ENCODE results near the gene VPS26B. TPM values are rescaled to one million over a fixed set of nuclear protein-coding genes. Genes with fewer than 3 reads are reported as not detected.
"Not testable (repeated sequence)": the region's sequence is repeated elsewhere in the genome, so short reads cannot be mapped to it uniquely, and the experiment has no call there.

VPS26B gene
- total RNA-seq, 1 donor from 2014 or later = 50.4 TPM

GRCh38 chr11:134282121-134283045 is 57.9 kb downstream of the VPS26B start:
- no peak for TF ChIP-seq CTCF (IDR thresholded peaks at IDR 0.05)
- DNase-seq (ENCODE audit: low spot score) = no peak
- H3K4me1 Mint-ChIP-seq (ENCODE audit: low read depth) = no peaks in the 10 kb centered on the region
- H3K27ac Mint-ChIP-seq (ENCODE audit: unreplicated experiment) = no peak overlapping the region
- H3K27me3 Mint-ChIP-seq (ENCODE audit: low read depth) = peaks cover 37% of the 10 kb centered on the region
- H3K36me3 Mint-ChIP-seq (ENCODE audit: low read depth) = no peaks in the 10 kb centered on the region
- H3K4me3 Mint-ChIP-seq (ENCODE audit: unreplicated experiment) = no peak overlapping the region
- peaks cover 4% of the 10 kb centered on the region for H3K9me3 Mint-ChIP-seq (ENCODE audit: low read depth)

DNA sequence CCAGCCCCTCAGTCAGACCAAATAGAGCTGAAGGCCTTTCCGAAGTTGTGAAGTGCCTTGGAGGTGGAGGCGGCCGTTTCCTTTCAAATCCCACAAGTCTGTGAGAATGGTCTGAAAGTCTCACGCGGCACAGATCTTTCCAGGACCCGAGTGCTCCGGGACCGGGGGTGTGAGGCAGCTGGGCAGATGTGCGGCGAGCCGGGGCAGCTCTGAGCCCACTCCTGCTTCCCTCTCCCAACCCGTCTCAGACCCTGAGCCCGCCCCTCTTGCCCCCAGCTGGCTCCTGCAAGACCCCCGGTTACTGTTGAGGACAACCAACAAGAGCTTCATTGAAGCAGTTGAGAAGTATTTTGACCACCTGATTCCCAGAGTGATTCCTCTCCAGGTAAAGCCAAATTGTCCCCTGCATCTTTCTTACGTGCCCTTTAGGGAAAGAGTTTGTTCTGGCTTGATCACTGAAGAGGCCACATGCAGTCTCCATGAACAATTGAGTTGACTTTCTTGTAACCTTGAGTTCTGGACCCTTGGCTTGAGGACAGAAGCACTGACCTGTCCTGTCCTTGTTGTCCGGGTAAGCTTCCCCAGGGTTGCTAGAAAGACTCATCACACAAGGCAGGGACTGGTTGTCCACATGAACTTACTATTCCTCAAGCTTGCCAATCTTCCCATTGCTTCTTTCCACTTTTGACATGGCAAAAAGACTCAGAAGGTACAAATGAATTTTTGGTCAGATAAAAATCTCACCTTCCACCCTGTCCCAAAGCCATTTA is 59.2 kb downstream of the VPS26B start:
- H3K4me3 Mint-ChIP-seq (ENCODE audit: unreplicated experiment) = no peak overlapping the region

DNA sequence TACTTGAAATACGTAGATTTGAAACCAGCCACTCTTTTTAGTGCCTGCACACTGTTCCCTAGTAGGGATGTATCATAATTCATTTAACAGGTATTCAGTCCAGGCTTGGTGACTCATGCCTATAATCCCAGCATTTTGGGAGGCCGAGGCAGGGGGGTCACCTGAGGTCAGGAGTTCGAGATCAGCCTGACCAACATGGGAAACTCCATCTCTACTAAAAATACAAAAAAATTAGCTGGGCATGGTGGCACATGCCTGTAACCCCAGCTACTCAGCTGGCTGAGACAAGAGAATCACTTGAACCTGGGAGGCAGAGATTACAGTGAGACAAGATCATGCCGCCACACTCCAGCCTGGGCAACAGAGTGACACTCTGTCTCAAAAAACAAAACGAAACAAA is 59.9 kb downstream of the VPS26B start:
- H3K36me3 Mint-ChIP-seq (ENCODE audit: low read depth); DNase-seq (ENCODE audit: low spot score); H3K4me1 Mint-ChIP-seq (ENCODE audit: low read depth); H3K27ac Mint-ChIP-seq (ENCODE audit: unreplicated experiment); H3K4me3 Mint-ChIP-seq (ENCODE audit: unreplicated experiment); H3K9me3 Mint-ChIP-seq (ENCODE audit: low read depth): not testable (repeated sequence)
- H3K27me3 Mint-ChIP-seq (ENCODE audit: low read depth) = peaks cover 26% of the 10 kb centered on the region

More for the DNA sequence above, 59.2 kb downstream of the VPS26B start:
- Mint-ChIP-seq H3K27ac (ENCODE audit: unreplicated experiment) (no peak overlapping the region), H3K9me3 (ENCODE audit: low read depth) (peaks cover 2% of the 10 kb centered on the region), H3K36me3 (ENCODE audit: low read depth) (no peaks in the 10 kb centered on the region), H3K4me1 (ENCODE audit: low read depth) (no peaks in the 10 kb centered on the region), H3K27me3 (ENCODE audit: low read depth) (peaks cover 26% of the 10 kb centered on the region)
- DNase-seq (ENCODE audit: low spot score) = no peak
- no peak for TF ChIP-seq CTCF (IDR thresholded peaks at IDR 0.05)

- no peak for TF ChIP-seq CTCF (IDR thresholded peaks at IDR 0.05)
- H3K4me3 Mint-ChIP-seq (ENCODE audit: unreplicated experiment) = no peak overlapping the region
- H3K4me1 Mint-ChIP-seq (ENCODE audit: low read depth) = no peaks in the 10 kb centered on the region
- H3K27me3 Mint-ChIP-seq (ENCODE audit: low read depth) = peaks cover 28% of the 10 kb centered on the region
- H3K27ac Mint-ChIP-seq (ENCODE audit: unreplicated experiment) = no peak overlapping the region
- H3K36me3 Mint-ChIP-seq (ENCODE audit: low read depth) = no peaks in the 10 kb centered on the region
- DNase-seq (ENCODE audit: low spot score) = no peak
- H3K9me3 Mint-ChIP-seq (ENCODE audit: low read depth) = no peaks in the 10 kb centered on the region
Measured at GRCh38 chr11:134287561-134287960, 63.1 kb downstream of the VPS26B start.

DNA sequence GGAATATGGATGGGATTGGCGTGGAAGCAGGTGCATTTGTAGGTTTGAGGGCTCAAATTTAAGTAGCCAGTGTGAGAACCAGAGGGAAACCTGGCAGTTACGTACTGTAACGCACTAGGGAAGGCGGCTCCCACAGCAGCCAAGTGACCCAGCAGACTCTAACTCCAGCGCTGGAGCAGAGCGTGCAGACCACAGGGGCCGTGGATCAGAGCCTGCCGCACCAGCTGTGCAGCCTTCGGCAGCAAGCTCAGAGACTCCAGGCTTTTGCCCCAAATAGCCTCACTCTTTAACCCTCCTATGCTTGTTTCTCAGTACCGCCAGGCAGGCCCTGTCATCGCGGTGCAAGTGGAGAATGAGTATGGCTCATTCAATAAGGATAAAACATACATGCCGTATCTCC is 64.0 kb downstream of the VPS26B start:
- Mint-ChIP-seq H3K4me3 (ENCODE audit: unreplicated experiment) (no peak overlapping the region), H3K27ac (ENCODE audit: unreplicated experiment) (no peak overlapping the region), H3K36me3 (ENCODE audit: low read depth) (no peaks in the 10 kb centered on the region), H3K9me3 (ENCODE audit: low read depth) (no peaks in the 10 kb centered on the region), H3K27me3 (ENCODE audit: low read depth) (peaks cover 26% of the 10 kb centered on the region), H3K4me1 (ENCODE audit: low read depth) (no peaks in the 10 kb centered on the region)
- DNase-seq (ENCODE audit: low spot score) = no peak
- no peak for TF ChIP-seq CTCF (IDR thresholded peaks at IDR 0.05)
